GM18498 (cell line): ENCODE data around the gene PGBD1.

Experiments used
- ATAC-seq: cut with Tn5 transposase; IDR thresholded peaks from one replicate; pipeline ENCODE4 v1.9.1; 2021; ENCODE audit warnings: mild to moderate bottlenecking, moderate library complexity; ENCODE audit not compliant: unreplicated experiment

Gene PGBD1

DNA sequence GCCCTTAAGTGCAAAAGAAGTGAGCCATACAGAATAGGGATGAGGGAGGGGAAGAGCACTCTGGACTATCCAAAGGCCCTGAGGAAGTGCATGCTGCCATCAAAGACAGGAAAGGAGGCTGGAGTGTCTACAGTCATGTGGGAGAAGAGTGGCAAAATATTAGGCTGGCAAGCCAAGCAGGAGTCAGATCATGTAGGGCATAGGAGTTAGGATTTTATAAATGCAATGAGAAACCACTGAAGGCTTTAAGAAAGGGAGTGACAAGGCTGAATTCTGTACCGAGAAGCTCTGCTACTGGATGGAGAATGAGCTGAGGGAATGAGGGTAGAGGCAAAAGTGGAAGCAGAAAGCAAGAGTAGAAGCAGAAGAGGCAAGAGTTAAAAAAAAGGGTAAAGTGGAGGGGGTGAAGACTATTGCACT is 52.2 kb downstream of the PGBD1 start:
- ATAC-seq, result no peak

DNA sequence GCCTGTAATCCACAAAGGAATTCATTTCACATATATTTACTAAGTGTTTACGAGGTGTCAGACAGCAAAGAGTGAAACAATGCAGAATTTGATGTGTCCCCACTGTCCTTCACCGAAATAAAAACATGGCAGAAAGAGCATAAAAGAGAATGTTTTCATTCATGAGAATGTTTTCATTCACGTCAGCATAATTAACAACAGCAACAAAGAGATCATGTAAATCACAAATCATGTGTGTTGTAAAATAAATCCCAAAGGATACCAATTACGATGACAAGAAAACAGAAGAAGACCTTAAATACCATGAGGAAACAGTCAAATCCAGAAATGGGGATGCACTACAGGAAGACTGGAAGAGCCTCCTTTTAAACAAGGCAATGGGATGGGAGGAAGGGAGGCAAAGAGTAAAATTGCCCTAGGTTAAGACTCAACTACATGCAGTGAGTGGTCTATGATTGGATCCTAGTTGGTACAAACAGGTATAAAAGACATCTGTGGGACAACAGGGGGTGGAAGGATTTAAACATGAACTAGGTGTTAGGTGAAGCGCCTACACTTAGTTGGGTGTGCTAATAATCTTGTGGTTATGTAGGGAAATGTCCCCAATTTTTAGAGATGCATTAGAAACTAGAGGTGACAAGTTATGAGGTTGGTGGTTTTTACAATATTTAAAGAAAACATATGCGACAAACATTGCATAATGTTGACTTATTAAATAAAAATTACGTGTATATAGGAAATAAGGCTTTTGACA is 53.1 kb downstream of the PGBD1 start:
- no peak for ATAC-seq

DNA sequence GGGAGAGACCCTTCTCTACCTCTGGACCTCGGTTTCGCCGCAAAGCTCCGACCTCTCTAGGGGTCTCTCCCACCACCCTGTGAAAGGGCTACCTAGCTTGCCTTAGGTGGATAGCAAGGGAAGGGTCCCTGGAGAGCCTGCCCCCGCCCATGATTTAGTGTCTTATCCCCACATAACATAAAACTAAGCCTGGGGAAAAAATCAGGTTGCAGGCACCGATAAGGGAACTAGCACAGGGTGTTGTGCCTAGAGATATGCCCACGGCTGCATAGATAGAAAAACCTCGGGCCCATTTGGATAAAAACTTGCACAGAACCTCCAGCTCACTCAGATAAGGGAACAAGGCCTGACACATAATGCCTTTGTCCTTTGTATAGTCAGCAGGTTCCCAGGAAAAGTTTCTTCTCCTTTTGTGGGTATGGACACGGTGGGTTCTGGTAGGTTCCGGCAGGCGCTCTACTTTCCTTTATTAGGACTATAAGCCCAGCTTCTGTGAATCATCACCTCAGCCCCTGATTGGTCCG is 53.7 kb downstream of the PGBD1 start:
- no peak for ATAC-seq

DNA sequence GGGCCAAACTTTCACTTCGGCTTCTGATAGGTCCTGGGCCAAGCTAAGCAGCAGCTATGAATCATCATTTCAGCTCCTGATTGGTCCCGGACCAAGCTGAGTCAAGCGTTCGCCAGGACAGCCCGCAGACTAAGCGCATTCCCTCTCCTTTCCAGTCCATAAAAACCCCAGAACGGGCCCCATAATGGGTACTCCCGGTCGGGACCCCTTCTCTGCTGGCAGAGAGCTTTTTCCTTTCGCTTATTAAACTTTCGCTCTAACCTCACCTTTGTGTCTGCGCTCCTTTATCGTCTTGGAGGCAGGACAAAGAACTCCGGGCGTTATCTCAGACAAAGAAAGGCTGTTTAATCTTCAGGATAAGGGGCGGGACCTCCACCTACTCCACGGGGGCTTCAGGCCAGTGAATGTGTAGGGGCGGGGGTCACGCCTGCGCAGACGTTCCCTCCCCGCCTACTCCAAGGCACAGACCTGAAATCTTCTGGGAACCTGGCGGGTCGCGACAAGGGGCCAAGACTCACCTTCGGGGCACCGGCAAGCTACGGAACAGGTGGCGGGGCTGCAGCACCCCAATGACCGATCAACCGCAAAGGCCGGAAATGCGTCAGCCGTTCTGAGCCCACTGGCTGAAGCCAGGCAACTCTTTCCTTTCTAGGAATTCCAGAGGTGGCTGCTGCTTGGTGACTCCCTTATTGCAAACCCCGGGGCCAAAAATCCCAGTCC is 54.4 kb downstream of the PGBD1 start, which contains the start of gene ZSCAN31:
TSS of gene ZSCAN31 (minus strand) at position 585 of the 720 bp plus-strand sequence. CDS start 6,465 bp downstream, outside the sequence.
- peak; percentile 90 for ATAC-seq

DNA sequence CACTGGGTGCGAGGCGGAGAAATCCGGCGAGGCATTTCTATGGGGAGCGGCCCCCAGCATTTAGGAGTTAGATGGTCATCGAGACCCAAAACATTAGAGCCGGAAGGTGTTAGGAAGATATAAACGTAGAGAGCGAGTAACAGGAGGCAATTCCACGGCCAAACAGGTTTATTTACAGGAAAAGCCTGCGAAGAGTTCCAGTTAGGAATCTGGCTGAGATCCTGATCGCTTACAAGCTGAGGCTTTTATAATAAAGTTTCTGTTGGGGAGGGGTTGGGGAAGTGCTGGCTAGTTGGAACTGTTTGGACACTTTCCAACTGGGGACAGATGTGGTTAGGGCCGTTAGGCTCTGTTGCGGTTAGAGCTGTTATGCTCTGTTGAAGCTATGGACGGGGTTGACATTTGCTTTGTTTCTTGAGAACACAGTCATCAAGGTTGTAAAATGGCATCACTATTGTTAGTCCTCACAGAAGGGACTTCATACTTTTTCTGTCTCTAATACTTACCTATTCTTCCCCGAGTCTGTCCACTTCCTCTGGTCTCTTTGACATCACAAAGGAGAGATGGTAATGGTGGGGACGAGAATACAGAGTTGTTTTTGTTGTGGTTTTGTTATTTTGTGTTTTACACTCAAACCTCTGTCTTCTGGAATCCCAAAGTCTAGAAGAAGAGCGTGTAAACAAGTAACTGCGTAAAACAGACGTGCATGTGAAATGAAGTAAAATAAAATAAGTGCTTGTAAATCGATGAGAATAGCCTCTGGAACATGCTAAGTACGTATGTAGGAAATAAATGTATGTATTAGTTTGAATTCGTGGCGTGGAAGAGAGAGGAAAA is 55.1 kb downstream of the PGBD1 start:
- ATAC-seq, result peak; percentile 43

DNA sequence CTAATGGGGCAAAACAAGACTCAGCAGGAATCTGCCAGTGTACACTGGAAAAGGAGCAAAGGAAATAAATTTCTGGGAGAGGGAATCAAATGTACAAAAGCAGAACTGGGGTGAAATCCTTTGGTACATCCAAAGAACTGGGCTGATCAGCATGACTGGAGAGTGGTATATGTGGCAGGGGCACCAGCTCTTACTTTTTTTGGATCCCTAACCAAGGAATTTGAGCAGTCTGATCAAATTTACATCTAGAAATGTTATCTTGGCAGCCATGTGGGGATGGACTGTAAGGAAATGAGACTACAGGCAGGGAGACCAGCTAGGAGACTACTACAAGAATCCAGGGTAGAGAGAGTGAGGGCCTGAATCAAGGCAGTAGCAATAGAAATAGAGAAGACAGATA is 55.7 kb downstream of the PGBD1 start:
- ATAC-seq, result no peak

DNA sequence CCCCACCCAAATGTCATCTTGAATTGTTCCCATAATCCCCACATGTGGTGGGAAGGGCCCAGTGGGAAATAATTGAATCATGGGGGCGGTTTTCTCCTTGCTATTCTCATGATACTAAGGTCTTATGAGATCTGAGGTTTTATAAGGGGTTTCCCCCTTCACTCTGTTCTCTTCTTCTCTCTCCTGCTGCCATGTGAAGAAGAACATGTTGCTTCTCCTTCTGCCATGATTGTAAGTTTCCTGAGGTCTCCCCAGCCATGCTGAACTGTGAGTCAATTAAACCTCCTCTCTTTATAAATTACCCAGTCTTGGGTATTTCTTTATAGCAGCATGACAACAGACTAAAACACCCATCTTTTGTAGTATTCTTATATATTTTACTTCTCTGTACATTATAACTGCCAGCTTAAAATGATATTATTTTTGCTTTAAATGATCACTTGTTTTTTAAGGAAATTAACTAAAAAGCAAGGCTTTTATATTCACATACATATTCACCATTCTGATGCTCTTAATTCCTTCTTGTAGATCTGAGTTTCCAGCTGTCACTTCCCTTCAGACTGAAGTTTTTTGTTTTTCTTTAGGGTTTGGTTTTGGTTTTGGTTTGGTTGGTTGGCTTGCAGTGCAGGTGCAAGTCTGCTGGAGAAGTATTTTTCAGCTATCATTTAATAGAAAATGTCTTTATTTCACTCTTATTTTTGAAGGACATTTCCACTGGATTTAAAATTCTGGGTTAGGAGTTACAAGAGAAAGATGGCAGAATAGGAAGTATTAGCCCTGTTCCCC is 59.1 kb downstream of the PGBD1 start:
- no peak for ATAC-seq

DNA sequence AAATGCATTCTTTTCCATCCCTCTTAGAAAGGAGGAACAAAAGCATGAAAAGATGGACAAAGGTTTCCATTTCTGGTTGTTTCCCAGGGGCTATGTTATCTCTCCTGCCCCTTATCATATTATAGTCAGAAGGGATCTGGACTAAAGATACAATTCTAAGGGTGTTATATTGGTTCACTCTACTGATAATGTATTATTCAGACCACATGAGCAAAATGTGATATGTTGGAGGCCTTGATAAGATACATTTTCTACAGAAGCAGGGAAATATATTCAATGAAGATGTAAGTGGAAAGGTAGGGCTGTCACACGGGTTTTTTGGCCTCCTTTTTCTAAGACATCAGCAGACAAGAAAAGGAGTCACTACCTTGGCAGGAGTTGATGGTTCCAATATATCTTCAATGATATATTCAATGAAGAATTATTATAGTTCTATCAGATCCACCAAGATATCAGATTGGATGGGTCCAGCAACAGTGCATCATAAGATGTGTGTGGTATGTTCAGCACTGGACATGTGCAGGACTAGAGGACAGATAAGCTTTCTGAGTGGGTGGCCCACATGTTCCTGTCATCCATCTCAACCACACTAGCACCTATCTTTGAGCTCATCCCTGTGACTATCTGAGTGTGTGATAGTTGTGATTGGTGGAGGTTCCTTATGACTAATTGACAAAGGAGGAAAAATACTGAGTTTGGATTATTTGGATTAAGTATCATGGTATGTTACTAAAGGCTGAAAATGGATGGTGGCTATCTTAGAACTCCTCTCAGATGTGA is 62.7 kb downstream of the PGBD1 start:
- no peak for ATAC-seq

DNA sequence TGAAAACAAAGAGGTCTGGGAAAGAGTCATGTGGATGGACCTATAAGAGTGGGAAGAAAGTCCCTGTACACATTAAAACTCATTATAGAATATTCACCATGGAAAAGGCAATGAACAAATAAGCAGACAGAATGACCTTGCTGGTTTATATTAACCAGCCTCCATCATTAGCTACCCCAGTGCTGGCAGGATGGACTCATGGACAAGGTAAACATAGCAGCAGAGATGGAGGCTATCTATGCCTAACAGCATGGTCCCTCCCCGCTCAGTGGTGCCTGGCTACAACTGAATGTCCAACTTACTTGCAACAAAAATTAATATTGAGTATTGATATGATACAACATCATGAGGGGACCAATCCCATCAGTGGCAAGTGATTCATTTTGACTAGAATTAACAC is 63.8 kb downstream of the PGBD1 start:
- ATAC-seq, result no peak

DNA sequence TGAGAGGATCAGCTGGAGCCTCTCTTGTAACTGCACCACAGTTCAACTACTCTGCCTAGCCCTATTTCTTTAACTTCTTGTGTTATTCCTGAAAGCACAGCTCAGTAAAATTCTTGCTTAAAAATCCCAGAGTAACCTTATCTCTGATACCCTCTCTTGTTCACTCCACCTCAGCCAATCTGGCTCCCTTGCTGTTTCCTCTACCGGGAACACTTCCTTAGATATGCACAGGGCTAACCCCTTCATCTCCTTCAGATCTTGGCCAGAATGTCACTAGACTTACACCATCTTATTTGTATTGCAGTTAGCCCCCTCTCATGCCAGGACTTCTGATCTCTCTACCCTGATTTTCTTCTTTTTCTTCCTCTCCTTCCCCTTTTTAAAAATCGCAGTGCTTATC is 65.7 kb downstream of the PGBD1 start:
- no peak for ATAC-seq

DNA sequence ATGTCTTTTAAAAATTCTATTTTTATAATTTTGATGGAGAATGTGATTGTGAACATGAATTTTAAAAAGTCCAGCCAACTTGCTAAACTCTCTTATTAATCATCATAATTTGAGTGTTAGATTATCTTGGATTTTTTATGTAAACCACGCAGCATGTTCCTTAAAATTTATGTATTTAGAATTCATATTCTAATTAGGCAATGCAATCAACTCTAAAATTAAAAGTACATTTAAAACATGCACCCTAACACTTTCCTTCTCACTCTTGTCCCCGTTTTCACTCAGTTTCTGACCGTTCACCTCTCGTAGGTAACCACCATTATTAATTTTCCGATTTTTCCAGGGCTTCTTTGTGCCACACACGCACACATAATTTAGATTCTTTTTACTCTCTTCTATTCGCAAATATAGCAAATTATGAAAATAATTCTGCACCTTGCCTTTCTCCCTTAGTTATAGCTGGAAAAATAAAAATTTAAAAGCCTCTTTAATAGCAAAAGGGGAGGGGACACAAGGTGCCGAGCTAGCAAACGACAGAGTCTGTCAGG is 68.0 kb downstream of the PGBD1 start:
- ATAC-seq, result peak; percentile 11

DNA sequence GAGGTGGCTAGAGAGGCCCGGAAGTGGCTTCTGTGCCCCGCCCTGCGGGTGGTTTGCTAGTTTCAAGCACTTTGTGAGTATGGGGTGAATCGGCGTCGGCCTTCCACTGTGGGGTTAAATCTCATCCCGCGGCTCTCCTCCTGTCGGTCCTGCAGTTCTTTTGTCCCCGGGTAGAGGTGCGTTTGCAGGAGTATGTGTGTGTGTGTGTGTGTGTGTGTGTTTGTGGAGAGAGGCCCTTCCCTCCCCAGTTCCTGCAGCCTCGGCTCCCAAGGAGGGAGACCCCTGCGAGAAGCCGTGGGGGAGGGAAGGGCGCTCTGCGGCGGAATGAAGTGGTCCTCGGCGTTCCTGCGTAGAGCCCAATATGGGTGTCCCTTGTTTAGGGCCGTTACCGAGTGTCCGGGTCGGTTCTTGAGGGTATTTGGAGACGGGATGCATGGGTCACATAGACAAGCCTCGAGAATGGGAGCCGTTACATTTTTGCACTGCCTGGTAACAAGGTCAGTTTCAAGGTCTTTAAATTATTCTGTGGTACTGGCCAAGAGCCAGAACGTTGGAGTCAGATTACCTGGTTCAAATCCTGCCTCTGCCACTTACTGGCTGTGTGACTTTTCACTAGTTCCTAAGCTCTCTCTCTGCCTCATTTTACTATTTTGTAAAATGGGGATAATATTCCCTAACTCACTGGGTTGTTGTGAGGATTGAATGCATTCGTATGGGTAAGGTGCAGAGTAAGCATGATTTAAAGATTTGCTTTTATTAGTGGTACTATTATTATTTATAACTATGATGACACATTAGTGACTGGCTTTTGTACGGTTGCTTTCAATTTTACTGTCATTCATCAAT is 68.7 kb downstream of the PGBD1 start, which contains the start of gene ZKSCAN3:
TSS of gene ZKSCAN3 (plus strand) at position 56 of the 846 bp plus-strand sequence. CDS start 9,640 bp downstream, outside the sequence.
- ATAC-seq, result peak; percentile 98

DNA sequence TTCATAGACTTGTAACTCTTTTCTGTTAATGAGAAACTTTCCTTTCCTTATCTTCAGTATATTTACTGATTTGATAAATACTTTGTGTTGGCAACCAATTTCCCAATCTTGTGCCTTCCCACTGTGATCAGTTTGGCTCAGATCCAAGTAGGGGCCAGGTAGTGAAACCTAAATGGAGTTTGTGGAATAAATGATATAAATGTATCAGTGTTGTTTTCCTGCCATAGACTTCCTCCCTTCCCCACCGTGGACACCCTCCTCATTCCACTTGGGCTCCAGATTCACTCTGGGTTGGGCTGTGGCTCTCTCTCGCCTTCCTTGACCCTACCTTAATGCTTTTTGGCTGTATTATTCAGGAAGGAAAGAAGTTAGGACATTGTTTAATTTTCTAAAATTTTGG is 69.7 kb downstream of the PGBD1 start:
- ATAC-seq, result no peak

DNA sequence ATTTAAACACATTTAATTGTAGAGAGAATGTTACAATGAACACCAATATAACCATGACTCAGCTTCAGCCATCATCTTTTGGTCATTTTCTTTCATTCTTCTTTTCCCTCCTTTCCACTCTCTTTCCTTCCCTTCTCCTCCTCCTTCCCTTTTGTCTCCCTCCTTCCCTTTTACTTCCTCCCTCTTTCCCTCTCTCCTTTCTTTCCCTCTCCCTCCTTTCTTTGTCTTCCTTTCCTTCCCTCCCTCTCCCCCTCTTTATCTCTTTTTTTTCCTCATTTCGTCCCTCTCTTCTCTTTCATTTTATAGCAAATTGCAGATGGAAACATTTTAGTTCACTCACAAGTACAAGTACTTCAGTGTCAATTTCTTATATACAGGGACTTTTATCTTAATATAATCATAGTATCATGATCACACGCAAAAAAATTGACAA is 70.1 kb downstream of the PGBD1 start:
- no peak for ATAC-seq
